HepG2 (cell line): ENCODE results near the gene MYO7B. TPM values are rescaled to one million over a fixed set of nuclear protein-coding genes. Genes with fewer than 3 reads are reported as not detected.

Experiments
- ATAC-seq: fragments of 200-7000 bp; cut with Tn5 transposase; 3 replicates; pipeline ENCODE4 v1.9.1; 2020; ENCODE audit warnings: mild to moderate bottlenecking, moderate library complexity
- BruUV-seq: library from RNA; stranded (reverse); fragments of 400-500 nt; replicated peaks from 2 replicates; lab custom pipeline; 2021; lab: Mats Ljungman, UMichigan
- CTCF ChIA-PET: fragments of 300-600 bp; formaldehyde crosslinking; extraction: SDS; loops from one replicate; lab custom pipeline; 2021; ENCODE audit warnings: low total read pairs, inconsistent platforms, low intra/inter-chr PET ratio; lab: Yijun Ruan, JAX
- POLR2A ChIA-PET: fragments of 350-600 bp; sonication (Branson Sonifier 250); formaldehyde crosslinking; loops from one replicate; lab custom pipeline; 2020; ENCODE audit warnings: antibody characterized with exemption, inconsistent platforms; lab: Yijun Ruan, JAX
- DNase-seq: peaks from one replicate; pipeline ENCODE4 v3.0.0-alpha.2; 2015; ENCODE audit warnings: low spot score
- FAIRE-seq: peaks from 3 replicates; lab custom pipeline; 2011; peaks lifted over from hg19 to GRCh38; lab: Jason Lieb, UNC
- H2AFZ ChIP-seq: one replicate; pipeline ENCODE4 v1.6.1; 2011; ENCODE audit warnings: low read length, inconsistent platforms
- H3K27ac ChIP-seq: fragments of 300-600 bp; 3 replicates; pipeline ENCODE4 v1.8.0; 2011; ENCODE audit warnings: mixed run types, mild to moderate bottlenecking, mixed read lengths, low read length, inconsistent platforms; ENCODE audit not compliant: insufficient read depth; ENCODE audit errors: extremely low read length
- H3K27me3 ChIP-seq, 2 experiments: fragments of 200-600 bp in 1 of 2; 2 replicates in 1 of 2; 3 replicates in 1 of 2; pipeline versions ENCODE4 v1.6.0 to v1.8.0; 2011; ENCODE audit warnings: low read length in 2 of 2, mild to moderate bottlenecking in 2 of 2, moderate library complexity in 2 of 2, inconsistent platforms in 1 of 2; ENCODE audit not compliant: insufficient read depth in 2 of 2, control insufficient read depth in 1 of 2
- H3K36me3 ChIP-seq, 2 experiments: fragments of 200-600 bp in 1 of 2; replicated peaks in 1 of 2; 2 replicates in 1 of 2; 3 replicates in 1 of 2; pipeline versions ENCODE4 v1.5.1 to v1.8.0; 2011; ENCODE audit warnings: low read length in 2 of 2, inconsistent platforms in 1 of 2; ENCODE audit not compliant: insufficient read depth in 2 of 2, control insufficient read depth in 1 of 2
- H3K4me1 ChIP-seq: 2 replicates; pipeline ENCODE4 v1.5.1; 2012; ENCODE audit warnings: low read length, inconsistent platforms; ENCODE audit not compliant: insufficient read depth
- H3K4me2 ChIP-seq: 2 replicates; pipeline ENCODE4 v1.6.0; 2011; ENCODE audit warnings: low read depth, low read length, inconsistent platforms
- H3K4me3 ChIP-seq, 3 experiments: fragments of 200-600 bp in 1 of 3; sonication (generic), shearing (Covaris generic) in 1 of 3; replicated peaks in 1 of 3; 2 replicates each; pipeline ENCODE4 v1.5.1; 2011 to 2016; ENCODE audit warnings: low read length in 3 of 3, inconsistent platforms in 2 of 3, low read depth in 2 of 3, mild to moderate bottlenecking in 2 of 3, control low read depth in 1 of 3, mixed read lengths in 1 of 3; ENCODE audit not compliant: insufficient read depth in 1 of 3
- H3K79me2 ChIP-seq: one replicate; pipeline ENCODE4 v1.6.1; 2011; ENCODE audit warnings: low read length, inconsistent platforms; ENCODE audit not compliant: insufficient read depth
- H3K9ac ChIP-seq: 2 replicates; pipeline ENCODE4 v1.6.0; 2011; ENCODE audit warnings: mild to moderate bottlenecking, low read depth, low read length, inconsistent platforms; ENCODE audit not compliant: insufficient read depth
- H3K9me3 ChIP-seq: 2 replicates; pipeline ENCODE4 v1.5.1; 2012; ENCODE audit warnings: mild to moderate bottlenecking, low read length
- H4K20me1 ChIP-seq: 2 replicates; pipeline ENCODE4 v1.6.0; 2011; ENCODE audit warnings: inconsistent platforms, mild to moderate bottlenecking, low read length, moderate library complexity; ENCODE audit not compliant: insufficient read depth
- ATRX ChIP-seq: sonication (generic); formaldehyde crosslinking; IDR thresholded peaks from 2 replicates; pipeline ENCODE4 v1.4.0; 2020; ENCODE audit warnings: missing genetic modification reagents, borderline replicate concordance
- HES4 ChIP-seq: sonication (generic); formaldehyde crosslinking; IDR thresholded peaks from 2 replicates; pipeline ENCODE4 v1.9.0; 2021; ENCODE audit warnings: mild to moderate bottlenecking, missing genetic modification reagents, borderline replicate concordance
- HNRNPL ChIP-seq: fragments of 200-400 bp; formaldehyde crosslinking; IDR thresholded peaks from 2 replicates; pipeline ENCODE4 v1.6.1; 2017; ENCODE audit warnings: mild to moderate bottlenecking, low read depth, low read length
- MTA1 ChIP-seq: sonication (generic); formaldehyde crosslinking; IDR thresholded peaks from 2 replicates; pipeline ENCODE4 v1.4.0; 2020; ENCODE audit warnings: missing genetic modification reagents, mild to moderate bottlenecking, borderline replicate concordance
- PCBP2 ChIP-seq: fragments of 200-400 bp; formaldehyde crosslinking; optimal IDR thresholded peaks from 2 replicates; pipeline ENCODE3; 2018; ENCODE audit warnings: low read length, low read depth; ENCODE audit not compliant: poor library complexity, severe bottlenecking
- RXRA ChIP-seq: sonication (generic); formaldehyde crosslinking; IDR thresholded peaks from 2 replicates; pipeline ENCODE4 v1.5.1; 2020; ENCODE audit warnings: missing genetic modification reagents
- SAFB2 ChIP-seq: sonication (generic); formaldehyde crosslinking; IDR thresholded peaks from 2 replicates; pipeline ENCODE4 v1.5.1; 2020; ENCODE audit warnings: missing genetic modification reagents, low read depth, mild to moderate bottlenecking, borderline replicate concordance
- ZNF207 ChIP-seq: fragments of 450-650 bp; IDR thresholded peaks from 2 replicates; pipeline ENCODE4 v1.6.1; 2016; ENCODE audit warnings: antibody characterized with exemption, borderline replicate concordance
- ZNF256 ChIP-seq: sonication (generic); formaldehyde crosslinking; conservative IDR thresholded peaks from 2 replicates; pipeline ENCODE4 v1.4.0; 2020; ENCODE audit warnings: missing genetic modification reagents
- ZNF615 ChIP-seq: sonication (generic); formaldehyde crosslinking; IDR thresholded peaks from 2 replicates; pipeline ENCODE4 v1.5.0; 2020; ENCODE audit warnings: mild to moderate bottlenecking, missing genetic modification reagents, borderline replicate concordance
- ZNF816 ChIP-seq: sonication (generic); formaldehyde crosslinking; IDR thresholded peaks from 2 replicates; pipeline ENCODE4 v1.8.0; 2022; ENCODE audit warnings: missing genetic modification reagents, mild to moderate bottlenecking, borderline replicate concordance
- WGBS: methylation state at CpG from one replicate; pipeline ENCODE4 v1.1.6; 2017; ENCODE audit warnings: low lambda C conversion rate; 5-methylcytosine and 5-hydroxymethylcytosine counted together
- in situ Hi-C: cut with HindIII; loops from 2 replicates; pipeline ENCODE4 v1.10.0; 2017; ENCODE audit warnings: low pct_unique_long_range_greater_than_20kb; ENCODE audit not compliant: extremely low pct_ligation_motif_present
- intact Hi-C: fragments of 100-400 bp; cut with micrococcal nuclease; formaldehyde crosslinking; loops from one replicate; pipeline ENCODE4 v1.10.0; 2022; ENCODE audit not compliant: unreplicated experiment
- polyA plus RNA-seq, 8 experiments: library from polyadenylated mRNA; depleted of rRNA in 3 of 8; stranded (reverse) in 7 of 8; unstranded in 1 of 8; fragments of >200 nt; fragmentation: Illumina TruSeq in 4 of 8; extraction: Trizol in 4 of 8; gene quantifications; 2 replicates each; pipeline versions ENCODE4 v1.2.1 to v1.2.3, GENCODE V29; 2011 to 2016; ENCODE audit warnings: low read depth in 4 of 8, missing spikeins in 1 of 8, mixed read lengths in 1 of 8; ENCODE audit not compliant: insufficient read depth in 1 of 8
- total RNA-seq, 5 experiments: library from RNA; depleted of rRNA; stranded (reverse); fragments of >200 nt; fragmentation: Illumina TruSeq; extraction: Trizol; gene quantifications; 2 replicates each; pipeline ENCODE4 v1.2.3, GENCODE V29; 2016; ENCODE audit warnings: low read depth in 1 of 5

The MYO7B gene
- total and polyA plus RNA-seq, 2 of the 13 experiments (the other 11 are each of a cell fraction or from before 2014, with no cell fraction given) = not detected

DNA sequence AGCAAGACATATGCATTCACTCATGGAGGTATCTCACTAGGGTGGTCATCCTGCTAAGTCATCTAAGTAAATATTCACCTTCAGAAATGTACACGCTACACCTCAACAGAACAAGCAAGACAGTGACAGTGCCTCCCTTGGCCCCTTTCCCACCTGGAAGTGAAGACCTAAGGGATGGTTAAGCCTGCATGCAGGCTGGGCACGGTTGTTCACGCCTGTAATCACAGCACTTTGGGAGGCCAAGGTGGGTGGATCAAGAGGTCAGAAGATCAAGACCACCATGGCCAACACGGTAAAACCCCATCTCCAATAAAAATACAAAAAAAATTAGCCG lies 135.4 kb downstream of the MYO7B start (continued):
- no peak for TF ChIP-seq ZNF816

DNA sequence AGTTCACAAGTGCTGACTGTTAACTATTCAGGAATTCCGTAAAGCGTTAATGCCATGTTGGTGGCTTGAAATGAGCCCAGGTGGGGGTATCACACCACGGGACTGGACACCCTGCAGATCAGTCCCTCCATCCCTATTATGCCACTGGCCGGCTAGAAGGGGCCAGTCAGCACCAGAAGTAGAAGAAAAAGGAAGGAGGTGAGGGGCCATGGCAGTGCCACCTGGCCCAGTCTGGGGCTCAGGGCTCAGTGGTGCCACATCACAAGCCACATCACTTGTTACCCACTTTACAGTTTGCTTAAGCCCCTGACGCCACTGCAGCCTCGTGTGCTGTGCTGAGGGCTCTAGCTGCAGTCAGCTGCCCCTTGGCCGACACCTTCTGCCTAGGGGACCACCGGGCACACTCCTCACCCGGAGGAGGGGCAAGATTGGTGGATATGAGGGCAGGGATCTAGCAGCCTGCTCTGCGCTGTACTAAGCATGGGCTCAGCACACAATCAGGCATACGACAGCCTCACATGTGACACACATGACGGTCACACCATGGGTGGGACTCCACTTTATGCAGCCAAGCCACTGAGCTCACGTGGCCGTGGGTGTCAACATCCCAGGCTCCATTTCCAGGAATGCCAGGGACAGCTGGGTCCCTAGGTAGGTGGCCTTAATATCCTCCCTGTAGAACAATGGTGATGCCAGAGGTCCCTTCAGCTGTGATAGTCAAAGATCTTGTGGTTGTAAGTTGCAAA lies 136.2 kb downstream of the MYO7B start:
- Histone ChIP-seq H4K20me1 (no peaks in the 10 kb centered on the region), H3K27ac (no peak overlapping the region), H3K4me2 (no peak overlapping the region), H3K9ac (no peak overlapping the region), H3K4me3 (no peak overlapping the region), H3K36me3 (no peaks in the 10 kb centered on the region), H3K4me1 (peaks cover 27% of the 10 kb centered on the region), H3K79me2 (no peaks in the 10 kb centered on the region), H2AFZ (no peak overlapping the region), H3K9me3 (no peaks in the 10 kb centered on the region), H3K27me3 (peaks cover 13 to 51% of the 10 kb centered on the region in 2 experiments)
- FAIRE-seq = no peak
- in situ Hi-C loops = no loop called here
- ChIA-PET CTCF (no interaction called here), POLR2A (no interaction called here)
- intact Hi-C loops = no loop called here
- 48% methylated on average over 10 of the region's 14 CpGs for WGBS
- no peak for DNase-seq
- BruUV-seq = no TSS peak
- TF ChIP-seq HNRNPL = 0 out of 2 replicates have a peak, but pooled peaks have one; percentile 18
- no peak for TF ChIP-seq RXRA
- no peak for ATAC-seq

DNA sequence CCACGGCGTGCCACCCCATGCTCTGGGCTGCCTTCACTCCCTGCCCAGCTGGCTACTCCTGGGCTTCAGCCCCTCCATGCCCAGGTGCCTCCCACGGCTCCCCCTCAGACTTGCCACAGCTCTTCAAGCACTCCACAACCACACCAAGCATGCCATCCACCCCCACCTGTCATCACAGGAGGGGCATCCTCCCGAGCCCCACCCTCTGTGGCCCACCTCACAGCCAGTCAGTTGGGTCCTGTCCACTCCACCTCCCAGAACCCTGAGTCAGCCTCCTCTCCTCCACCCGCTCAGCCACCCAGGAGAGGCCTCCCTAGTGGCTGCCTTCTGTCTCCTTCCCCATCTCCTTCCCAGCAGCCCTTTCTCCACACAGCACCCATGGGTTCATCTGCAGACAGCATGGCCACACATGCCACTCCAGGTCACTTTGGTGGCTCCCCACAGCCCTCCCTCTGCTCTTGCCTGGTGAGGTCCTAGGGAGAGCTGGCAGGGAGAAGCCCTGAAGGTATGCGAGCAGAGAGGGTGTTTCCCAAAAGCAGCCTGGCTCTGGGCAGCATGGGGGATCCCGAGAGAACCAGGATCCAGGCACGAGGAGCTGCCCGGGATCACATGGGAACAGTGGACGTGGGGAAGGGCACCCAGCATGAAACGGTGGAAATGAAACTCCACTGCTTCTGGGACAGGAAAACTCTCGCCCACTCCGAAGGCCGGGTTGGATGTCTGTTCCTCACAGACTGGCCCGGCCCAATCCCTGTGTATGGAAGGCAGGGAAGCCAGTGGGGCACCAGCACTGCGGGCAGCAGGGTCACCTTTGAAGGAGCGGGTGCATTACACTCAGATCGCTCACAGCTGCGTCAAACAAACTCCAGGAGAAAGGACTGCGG lies 137.1 kb downstream of the MYO7B start:
- no peaks in the 10 kb centered on the region for H3K36me3 ChIP-seq
- no peaks in the 10 kb centered on the region; the same call in 1 of the 2 replicates for H4K20me1 ChIP-seq
- peaks cover 14 to 56% of the 10 kb centered on the region in 2 experiments for H3K27me3 ChIP-seq
- no peak for FAIRE-seq
- no peak overlapping the region; a peak in 1 of 6 replicates for H3K4me3 ChIP-seq
- ChIA-PET CTCF (no interaction called here), POLR2A (no interaction called here)
- no peak for DNase-seq
- ATAC-seq = peak; percentile 12
- intact Hi-C loops = no loop called here
- no peak overlapping the region for H3K27ac ChIP-seq
- no peak overlapping the region for H3K9ac ChIP-seq
- no TSS peak for BruUV-seq
- H3K9me3 ChIP-seq = no peaks in the 10 kb centered on the region
- no peaks in the 10 kb centered on the region for H3K79me2 ChIP-seq
- WGBS = 49% methylated on average over 19 of the region's 20 CpGs
- 0 out of 2 replicates have a peak overlapping the region, but pooled peaks have one; percentile 14 for H3K4me2 ChIP-seq
- 0 out of 2 replicates have a peak, but pooled peaks have one; percentile 18 for TF ChIP-seq MTA1 (CRISPR knock-in tag)
- no peak for TF ChIP-seq ZNF615
- no peak for TF ChIP-seq ZNF207
- no peak for TF ChIP-seq ATRX (CRISPR knock-in tag)
- TF ChIP-seq ZNF256 (CRISPR knock-in tag) = no peak
- TF ChIP-seq SAFB2 (CRISPR knock-in tag) = no peak
- no peak for TF ChIP-seq PCBP2
- TF ChIP-seq HES4 (CRISPR knock-in tag) = 0 out of 2 replicates have a peak, but pooled peaks have one; percentile 30
- in situ Hi-C loops = no loop called here
- H2AFZ ChIP-seq = no peak overlapping the region
- H3K4me1 ChIP-seq = peaks cover 27% of the 10 kb centered on the region
